CD4-positive, alpha-beta T cell (primary cell): Measurements from ENCODE around the gene KCNJ10. TPM values are rescaled to one million over a fixed set of nuclear protein-coding genes. Genes with fewer than 3 reads are reported as not detected.

Experiments used
- ATAC-seq: fragments of 200-7000 bp; cut with Tn5 transposase; one replicate; pipeline ENCODE4 v1.10.0; 2022; ENCODE audit warnings: mild to moderate bottlenecking; ENCODE audit not compliant: poor library complexity
- CTCF ChIA-PET: fragments of 350-600 bp; sonication (Branson Sonifier 250); formaldehyde crosslinking; loops from one replicate; lab custom pipeline; 2021; ENCODE audit warnings: antibody characterized with exemption, inconsistent platforms; lab: Charles Lee
- POLR2A ChIA-PET: fragments of 350-600 bp; sonication (Branson Sonifier 250); formaldehyde crosslinking; loops from one replicate; lab custom pipeline; 2021; ENCODE audit warnings: antibody characterized with exemption, inconsistent platforms; lab: Charles Lee
- DNase-seq, 14 experiments: peaks; one replicate each; pipeline ENCODE4 v3.0.0-alpha.2; 2013 to 2020; ENCODE audit warnings: mixed read lengths in 2 of 14
- H3K27ac ChIP-seq, 2 donors: one replicate each; pipeline versions ENCODE4 v1.5.1 to v1.7.0; 2013; ENCODE audit warnings: low read length in 2 of 2, low read depth in 1 of 2, mild to moderate bottlenecking in 1 of 2
- H3K27me3 ChIP-seq, 2 experiments: 1 replicate in 1 of 2; 2 replicates in 1 of 2; pipeline versions ENCODE4 v1.6.1 to v1.7.0; 2013; ENCODE audit warnings: low read length in 2 of 2, control low read depth in 1 of 2, mild to moderate bottlenecking in 1 of 2, moderate library complexity in 1 of 2; ENCODE audit not compliant: insufficient read depth in 2 of 2, control insufficient read depth in 1 of 2
- H3K36me3 ChIP-seq: one replicate; pipeline ENCODE4 v1.6.1; 2013; ENCODE audit warnings: low read length, control low read depth; ENCODE audit not compliant: insufficient read depth
- H3K4me1 ChIP-seq: one replicate; pipeline ENCODE4 v1.6.1; 2013; ENCODE audit warnings: low read length, control low read depth; ENCODE audit not compliant: insufficient read depth
- H3K4me3 ChIP-seq: one replicate; pipeline ENCODE4 v1.5.1; 2013; ENCODE audit warnings: mild to moderate bottlenecking, low read length, moderate library complexity
- H3K9me3 ChIP-seq, 2 experiments: 1 replicate in 1 of 2; 2 replicates in 1 of 2; pipeline versions ENCODE4 v1.6.1 to v1.7.0; 2013; ENCODE audit warnings: low read length in 2 of 2, mild to moderate bottlenecking in 2 of 2, control low read depth in 1 of 2, moderate library complexity in 1 of 2; ENCODE audit not compliant: control insufficient read depth in 1 of 2, insufficient read depth in 1 of 2
- H3K27ac Mint-ChIP-seq: one replicate; pipeline ENCODE4 v1.8.0; 2020; ENCODE audit warnings: mixed read lengths
- H3K27me3 Mint-ChIP-seq: one replicate; pipeline ENCODE4 v1.8.0; 2021; ENCODE audit warnings: mixed read lengths
- H3K36me3 Mint-ChIP-seq: one replicate; pipeline ENCODE4 v1.8.0; 2021; ENCODE audit warnings: low read depth, mixed read lengths
- H3K4me1 Mint-ChIP-seq: one replicate; pipeline ENCODE4 v1.8.0; 2021; ENCODE audit warnings: low read depth, mixed read lengths
- H3K4me3 Mint-ChIP-seq: one replicate; pipeline ENCODE4 v1.8.0; 2020; ENCODE audit warnings: mild to moderate bottlenecking, mixed read lengths
- H3K9me3 Mint-ChIP-seq: one replicate; pipeline ENCODE4 v1.8.0; 2020; ENCODE audit warnings: mixed read lengths
- intact Hi-C, 2 experiments: fragments of 100-400 bp; cut with DNase I in 1 of 2; cut with micrococcal nuclease in 1 of 2; formaldehyde crosslinking; loops; one replicate each; pipeline versions ENCODE4 v1.15.1 to v1.9.0; 2023 to 2025; cut with DNase I, micrococcal nuclease
- total RNA-seq, 174 experiments: library from RNA in 2 of 174; stranded (reverse) in 2 of 174; gene quantifications; one replicate each; pipeline ENCODE4 v1.2.3 and lab custom pipeline; 2021 to 2026
- TF ChIP-seq, protein P1 (sequence below): fragments of 200-600 bp; IDR thresholded peaks from one replicate; pipeline ENCODE4 v1.8.0; 2022; ENCODE audit warnings: antibody characterized with exemption, mild to moderate bottlenecking

The KCNJ10 gene
- total RNA-seq, 2 experiments from 2014 or later = not detected

DNA sequence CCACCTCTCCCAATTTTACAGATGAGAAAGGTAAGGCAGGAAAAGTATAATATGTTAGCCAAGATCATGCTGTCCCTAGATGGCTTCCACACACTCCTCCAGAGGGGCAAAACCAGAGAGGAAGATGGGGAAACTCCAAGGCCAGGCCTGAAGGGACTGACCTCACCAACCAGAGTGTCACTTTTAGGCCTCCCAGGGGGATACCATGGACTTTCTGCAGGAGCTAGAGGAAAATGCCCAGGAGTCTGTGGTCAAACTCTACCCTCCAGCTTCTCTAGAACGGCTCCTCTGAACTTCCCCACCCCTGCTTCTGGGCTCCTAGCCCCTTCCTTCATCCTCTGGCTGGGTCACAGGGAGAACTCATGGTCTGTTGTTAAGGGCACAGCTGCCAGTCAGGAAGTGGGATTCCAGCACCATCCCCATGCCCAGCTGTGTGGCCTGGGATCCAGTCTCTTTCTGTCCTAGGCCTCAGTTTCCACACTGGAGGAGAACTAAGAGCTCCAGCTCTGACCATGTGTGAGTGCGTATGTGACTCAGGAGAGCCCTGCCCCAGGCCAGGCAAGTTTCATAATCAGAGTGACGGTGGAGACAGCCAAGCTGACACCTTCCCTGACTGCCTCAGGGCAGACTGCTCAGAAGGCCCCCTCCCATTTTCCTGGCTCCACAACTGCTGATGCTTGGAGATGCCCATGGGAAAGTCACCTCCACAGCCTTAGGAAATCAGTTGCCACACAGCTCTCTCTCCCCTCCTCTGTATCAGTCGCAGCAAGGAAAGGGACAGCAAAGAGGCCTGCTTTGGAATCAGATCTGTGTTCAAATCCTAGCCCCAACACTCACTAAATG, 26.5 kb upstream of the KCNJ10 start:
- Mint-ChIP-seq H3K27ac (peak overlapping the region; percentile 88), H3K4me3 (peak overlapping the region; percentile 91), H3K4me1 (peaks cover 63% of the 10 kb centered on the region), H3K36me3 (peaks cover 59% of the 10 kb centered on the region), H3K9me3 (no peaks in the 10 kb centered on the region), H3K27me3 (no peaks in the 10 kb centered on the region)
- H3K4me3 ChIP-seq = peak overlapping the region; percentile 91
- peaks cover 38% of the 10 kb centered on the region for H3K36me3 ChIP-seq
- intact Hi-C loops = loop anchor here in 1 of 2 experiments (5.0 kb wide), 6 partner anchors 64 to 1301 kb away; partner anchors contain the start of genes COPA, DUSP23, NCSTN and PEA15
- TF ChIP-seq, protein P1, sequence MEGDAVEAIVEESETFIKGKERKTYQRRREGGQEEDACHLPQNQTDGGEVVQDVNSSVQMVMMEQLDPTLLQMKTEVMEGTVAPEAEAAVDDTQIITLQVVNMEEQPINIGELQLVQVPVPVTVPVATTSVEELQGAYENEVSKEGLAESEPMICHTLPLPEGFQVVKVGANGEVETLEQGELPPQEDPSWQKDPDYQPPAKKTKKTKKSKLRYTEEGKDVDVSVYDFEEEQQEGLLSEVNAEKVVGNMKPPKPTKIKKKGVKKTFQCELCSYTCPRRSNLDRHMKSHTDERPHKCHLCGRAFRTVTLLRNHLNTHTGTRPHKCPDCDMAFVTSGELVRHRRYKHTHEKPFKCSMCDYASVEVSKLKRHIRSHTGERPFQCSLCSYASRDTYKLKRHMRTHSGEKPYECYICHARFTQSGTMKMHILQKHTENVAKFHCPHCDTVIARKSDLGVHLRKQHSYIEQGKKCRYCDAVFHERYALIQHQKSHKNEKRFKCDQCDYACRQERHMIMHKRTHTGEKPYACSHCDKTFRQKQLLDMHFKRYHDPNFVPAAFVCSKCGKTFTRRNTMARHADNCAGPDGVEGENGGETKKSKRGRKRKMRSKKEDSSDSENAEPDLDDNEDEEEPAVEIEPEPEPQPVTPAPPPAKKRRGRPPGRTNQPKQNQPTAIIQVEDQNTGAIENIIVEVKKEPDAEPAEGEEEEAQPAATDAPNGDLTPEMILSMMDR = no peak
- DNase-seq (peak in 2 of 14 experiments; percentile 45 to 60), ATAC-seq (no peak)
- no peaks in the 10 kb centered on the region for H3K9me3 ChIP-seq
- H3K4me1 ChIP-seq = peaks cover 72% of the 10 kb centered on the region
- POLR2A ChIA-PET = interaction anchor here (0.7 to 3.6 kb wide), 5 partner anchors 10 to 18 kb away, joined by 3 to 23 read pairs (median 3); no protein-coding TSS in a partner anchor
- H3K27me3 ChIP-seq = no peaks in the 10 kb centered on the region
- no peak overlapping the region for H3K27ac ChIP-seq
- CTCF ChIA-PET = interaction anchor here (0.5 to 4.7 kb wide), 2 partner anchors 11 to 942 kb away, joined by 3 to 33 read pairs; partner anchors contain the start of gene TSTD1

DNA sequence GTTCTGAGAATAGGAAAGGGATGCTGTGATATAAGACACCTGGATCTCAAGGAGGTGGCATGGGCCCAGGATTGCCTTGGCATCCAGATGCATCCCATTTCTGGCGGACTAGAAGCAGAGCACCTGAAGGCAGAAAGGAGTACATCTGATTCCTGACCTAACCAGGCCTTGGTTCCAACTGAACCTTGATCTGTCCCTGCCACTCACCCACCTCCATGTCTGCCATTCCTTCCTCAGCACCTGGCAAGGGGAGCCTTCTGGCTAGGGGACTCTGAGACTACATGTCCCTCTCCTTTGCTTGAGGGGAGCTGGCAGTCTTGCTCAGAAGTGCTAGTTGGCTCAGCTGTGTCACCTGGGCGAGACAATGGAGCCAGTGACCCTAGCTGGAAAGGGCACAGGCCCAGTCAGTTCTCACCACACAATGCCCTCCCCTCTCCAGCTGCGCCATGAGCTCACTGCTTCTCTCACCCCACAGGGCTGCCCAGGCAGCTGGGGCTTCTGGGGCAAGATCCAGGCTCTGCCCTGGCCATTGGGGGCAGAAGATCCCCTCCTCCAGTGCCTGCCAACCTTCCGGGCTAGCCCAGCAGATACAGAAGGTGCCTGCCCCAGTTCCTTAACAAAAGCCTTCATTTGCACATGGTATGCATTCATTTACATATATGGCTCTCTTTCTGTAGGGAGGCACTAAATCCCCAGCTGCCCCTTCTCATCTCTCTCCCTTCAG, 25.6 kb upstream of the KCNJ10 start:
- intact Hi-C loops = loop anchor here in 1 of 2 experiments (5.0 kb wide), 6 partner anchors 63 to 1302 kb away; partner anchors contain the start of genes COPA, DUSP23, NCSTN and PEA15
- Histone ChIP-seq H3K36me3 (peaks cover 48% of the 10 kb centered on the region), H3K4me3 (no peak overlapping the region), H3K27me3 (no peaks in the 10 kb centered on the region), H3K27ac (no peak overlapping the region), H3K9me3 (no peaks in the 10 kb centered on the region), H3K4me1 (peaks cover 62% of the 10 kb centered on the region)
- peak overlapping the region; percentile 88 for H3K27ac Mint-ChIP-seq
- CTCF ChIA-PET = interaction anchor here (4.7 kb wide), 1 partner anchor 10 kb away, joined by 33 read pairs; no protein-coding TSS in a partner anchor
- POLR2A ChIA-PET = interaction anchor here (0.9 to 3.6 kb wide), 4 partner anchors 9 to 17 kb away, joined by 3 to 23 read pairs (median 4); no protein-coding TSS in a partner anchor
- peaks cover 68% of the 10 kb centered on the region for H3K36me3 Mint-ChIP-seq
- no peaks in the 10 kb centered on the region for H3K27me3 Mint-ChIP-seq
- DNase-seq (no peak), ATAC-seq (no peak)
- peak overlapping the region; percentile 74 for H3K4me3 Mint-ChIP-seq
- H3K9me3 Mint-ChIP-seq = no peaks in the 10 kb centered on the region
- peaks cover 57% of the 10 kb centered on the region for H3K4me1 Mint-ChIP-seq
- TF ChIP-seq, protein P1 = no peak

DNA sequence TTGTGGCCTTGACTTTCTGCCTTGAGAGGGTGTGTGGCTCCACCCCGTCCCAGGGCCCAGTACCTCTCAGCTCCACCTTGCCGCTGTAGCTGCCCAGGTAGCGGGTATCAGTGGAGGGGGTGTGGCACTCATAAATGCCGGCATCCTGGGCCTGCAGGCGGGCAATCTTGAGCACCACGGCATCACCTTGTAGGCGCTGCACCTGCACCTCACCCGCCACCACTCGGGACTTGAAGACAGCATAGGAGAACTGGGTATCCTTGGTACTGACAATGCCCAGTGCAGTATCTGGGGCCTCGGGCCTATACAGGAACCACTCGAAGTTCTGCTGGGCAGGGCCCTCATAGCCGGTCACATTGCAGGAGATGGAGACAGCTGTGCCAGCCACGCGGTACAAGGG, 24.8 kb upstream of the KCNJ10 start:
- H3K4me3 ChIP-seq = no peak overlapping the region
- peaks cover 76% of the 10 kb centered on the region for H3K36me3 Mint-ChIP-seq
- CTCF ChIA-PET = interaction anchor here (4.7 kb wide), 1 partner anchor 9 kb away, joined by 33 read pairs; no protein-coding TSS in a partner anchor

More for the DNA sequence above, 24.8 kb upstream of the KCNJ10 start:
- ATAC-seq (no peak), DNase-seq (no peak)
- intact Hi-C loops = loop anchor here in 1 of 2 experiments (5.0 kb wide), 6 partner anchors 63 to 1302 kb away; partner anchors contain the start of genes COPA, DUSP23, NCSTN and PEA15
- Histone ChIP-seq H3K27me3 (no peaks in the 10 kb centered on the region), H3K9me3 (no peaks in the 10 kb centered on the region), H3K36me3 (peaks cover 55% of the 10 kb centered on the region), H3K4me1 (peaks cover 57% of the 10 kb centered on the region), H3K27ac (no peak overlapping the region)
- no peaks in the 10 kb centered on the region for H3K27me3 Mint-ChIP-seq
- H3K27ac Mint-ChIP-seq = no peak overlapping the region
- no peak overlapping the region for H3K4me3 Mint-ChIP-seq
- H3K9me3 Mint-ChIP-seq = no peaks in the 10 kb centered on the region
- TF ChIP-seq, protein P1 = no peak
- H3K4me1 Mint-ChIP-seq = peaks cover 52% of the 10 kb centered on the region
- POLR2A ChIA-PET = no interaction called here
